ENCODE data around the gene PDE1A.

Gene PDE1A

GRCh38 chr2:182426918-182427240 is at the start of gene PDE1A:
Gene PDE1A, minus strand, starts transcription at chr2:182427036.
- no peak for DNase-seq

- no peak for DNase-seq
Measured at GRCh38 chr2:182473635-182474034, 46.8 kb upstream of the PDE1A start.

GRCh38 chr2:182463760-182464159 is 36.9 kb upstream of the PDE1A start:
- DNase-seq, result no peak

- no peak for DNase-seq
Measured at GRCh38 chr2:182456784-182457183, 29.9 kb upstream of the PDE1A start.

GRCh38 chr2:182452456-182452990 is 25.7 kb upstream of the PDE1A start:
- DNase-seq, result no peak

GRCh38 chr2:182448371-182448770 is 21.5 kb upstream of the PDE1A start:
- no peak for DNase-seq

- DNase-seq, result no peak
Measured at GRCh38 chr2:182447863-182448262, 21.0 kb upstream of the PDE1A start.

GRCh38 chr2:182447163-182447562 is 20.3 kb upstream of the PDE1A start:
- no peak for DNase-seq

- DNase-seq, result no peak
Measured at GRCh38 chr2:182446087-182446486, 19.3 kb upstream of the PDE1A start.

- no peak for DNase-seq
Measured at GRCh38 chr2:182445391-182445965, 18.6 kb upstream of the PDE1A start.

- DNase-seq, result no peak
Measured at GRCh38 chr2:182444806-182445205, 18.0 kb upstream of the PDE1A start.

GRCh38 chr2:182444170-182444569 is 17.3 kb upstream of the PDE1A start:
- DNase-seq, result no peak

- no peak for DNase-seq
Measured at GRCh38 chr2:182436252-182436651, 9.4 kb upstream of the PDE1A start.

GRCh38 chr2:182435754-182436153 is 8.9 kb upstream of the PDE1A start:
- no peak for DNase-seq

- DNase-seq, result no peak
Measured at GRCh38 chr2:182432051-182432450, 5.2 kb upstream of the PDE1A start.

- no peak for DNase-seq
Measured at GRCh38 chr2:182428476-182428875, 1.6 kb upstream of the PDE1A start.

GRCh38 chr2:182426082-182426917 is 536 bp downstream of the PDE1A start:
- DNase-seq, result no peak

GRCh38 chr2:182422864-182423263 is 4.0 kb downstream of the PDE1A start:
- DNase-seq, result no peak

- no peak for DNase-seq
Measured at GRCh38 chr2:182420669-182421068, 6.2 kb downstream of the PDE1A start.

- DNase-seq, result no peak
Measured at GRCh38 chr2:182416861-182417260, 10.0 kb downstream of the PDE1A start.

GRCh38 chr2:182416191-182416590 is 10.6 kb downstream of the PDE1A start:
- DNase-seq, result no peak

GRCh38 chr2:182415771-182416170 is 11.1 kb downstream of the PDE1A start:
- no peak for DNase-seq

GRCh38 chr2:182412858-182413257 is 14.0 kb downstream of the PDE1A start:
- no peak for DNase-seq

GRCh38 chr2:182410120-182410519 is 16.7 kb downstream of the PDE1A start:
- DNase-seq, result no peak

- DNase-seq, result no peak
Measured at GRCh38 chr2:182406221-182406620, 20.6 kb downstream of the PDE1A start.
